WTC11 (cell line): ENCODE measurements around the gene DCUN1D2.

Source experiments
- SP1 ChIP-seq: sonication (generic); formaldehyde crosslinking; conservative IDR thresholded peaks from 2 replicates; pipeline ENCODE4 v1.8.1; 2022; ENCODE audit warnings: missing genetic modification reagents
- TF ChIP-seq, protein P1 (sequence below): sonication (generic); formaldehyde crosslinking; IDR thresholded peaks from 2 replicates; pipeline ENCODE4 v1.8.1; 2023; ENCODE audit warnings: mild to moderate bottlenecking, moderate library complexity, missing genetic modification reagents
- TF ChIP-seq, protein P2 (sequence below): fragments of 200-600 bp; IDR thresholded peaks from 2 replicates; pipeline ENCODE4 v1.8.0; 2022; ENCODE audit warnings: antibody characterized with exemption

DNA sequence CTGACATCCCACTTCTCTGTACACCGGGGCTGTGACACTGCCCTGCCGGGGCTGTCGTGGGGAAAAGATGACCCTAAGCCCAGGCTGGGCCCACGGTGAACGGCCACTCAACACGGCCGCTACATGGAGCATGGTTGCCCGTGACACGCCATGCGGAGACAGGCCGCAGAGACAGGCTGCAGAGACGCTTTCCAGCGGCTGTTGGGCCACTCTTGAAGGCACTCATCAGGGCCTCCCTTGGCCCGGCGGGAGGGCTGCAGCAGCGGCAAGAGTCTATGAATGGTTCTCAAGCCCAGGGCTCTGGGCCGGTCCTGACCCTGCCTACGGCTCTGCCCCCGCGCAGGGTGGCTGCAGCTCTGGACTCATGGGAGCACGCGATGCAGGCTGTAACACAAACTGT, 59.3 kb downstream of the DCUN1D2 start:
- TF ChIP-seq, protein P1, sequence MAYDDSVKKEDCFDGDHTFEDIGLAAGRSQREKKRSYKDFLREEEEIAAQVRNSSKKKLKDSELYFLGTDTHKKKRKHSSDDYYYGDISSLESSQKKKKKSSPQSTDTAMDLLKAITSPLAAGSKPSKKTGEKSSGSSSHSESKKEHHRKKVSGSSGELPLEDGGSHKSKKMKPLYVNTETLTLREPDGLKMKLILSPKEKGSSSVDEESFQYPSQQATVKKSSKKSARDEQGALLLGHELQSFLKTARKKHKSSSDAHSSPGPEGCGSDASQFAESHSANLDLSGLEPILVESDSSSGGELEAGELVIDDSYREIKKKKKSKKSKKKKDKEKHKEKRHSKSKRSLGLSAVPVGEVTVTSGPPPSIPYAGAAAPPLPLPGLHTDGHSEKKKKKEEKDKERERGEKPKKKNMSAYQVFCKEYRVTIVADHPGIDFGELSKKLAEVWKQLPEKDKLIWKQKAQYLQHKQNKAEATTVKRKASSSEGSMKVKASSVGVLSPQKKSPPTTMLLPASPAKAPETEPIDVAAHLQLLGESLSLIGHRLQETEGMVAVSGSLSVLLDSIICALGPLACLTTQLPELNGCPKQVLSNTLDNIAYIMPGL, result no peak
- TF ChIP-seq, protein P2, sequence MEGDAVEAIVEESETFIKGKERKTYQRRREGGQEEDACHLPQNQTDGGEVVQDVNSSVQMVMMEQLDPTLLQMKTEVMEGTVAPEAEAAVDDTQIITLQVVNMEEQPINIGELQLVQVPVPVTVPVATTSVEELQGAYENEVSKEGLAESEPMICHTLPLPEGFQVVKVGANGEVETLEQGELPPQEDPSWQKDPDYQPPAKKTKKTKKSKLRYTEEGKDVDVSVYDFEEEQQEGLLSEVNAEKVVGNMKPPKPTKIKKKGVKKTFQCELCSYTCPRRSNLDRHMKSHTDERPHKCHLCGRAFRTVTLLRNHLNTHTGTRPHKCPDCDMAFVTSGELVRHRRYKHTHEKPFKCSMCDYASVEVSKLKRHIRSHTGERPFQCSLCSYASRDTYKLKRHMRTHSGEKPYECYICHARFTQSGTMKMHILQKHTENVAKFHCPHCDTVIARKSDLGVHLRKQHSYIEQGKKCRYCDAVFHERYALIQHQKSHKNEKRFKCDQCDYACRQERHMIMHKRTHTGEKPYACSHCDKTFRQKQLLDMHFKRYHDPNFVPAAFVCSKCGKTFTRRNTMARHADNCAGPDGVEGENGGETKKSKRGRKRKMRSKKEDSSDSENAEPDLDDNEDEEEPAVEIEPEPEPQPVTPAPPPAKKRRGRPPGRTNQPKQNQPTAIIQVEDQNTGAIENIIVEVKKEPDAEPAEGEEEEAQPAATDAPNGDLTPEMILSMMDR, result no peak
- TF ChIP-seq SP1 (CRISPR knock-in tag), result no peak
